K562 (cell line): Measurements from ENCODE around the gene AIM2. TPM values are rescaled to one million over a fixed set of nuclear protein-coding genes. Genes with fewer than 3 reads are reported as not detected.

Experiments used
- ATF2 ChIP-seq: sonication (generic); formaldehyde crosslinking; IDR thresholded peaks from 2 replicates; pipeline ENCODE4 v1.8.1; 2022; ENCODE audit warnings: missing genetic modification reagents
- HMG20A ChIP-seq: fragments of 450-650 bp; formaldehyde crosslinking; conservative IDR thresholded peaks from 2 replicates; pipeline ENCODE4 v1.4.0; 2020; ENCODE audit warnings: mild to moderate bottlenecking, mixed read lengths
- IRF1 ChIP-seq: sonication (generic); formaldehyde crosslinking; IDR thresholded peaks from 2 replicates; pipeline ENCODE4 v1.8.0; 2022; ENCODE audit warnings: missing genetic modification reagents, mild to moderate bottlenecking, borderline replicate concordance
- KDM2B ChIP-seq: fragments of 250-450 bp; sonication (Bioruptor Pico); IDR thresholded peaks from 2 replicates; pipeline ENCODE4 v1.8.0; 2021; ENCODE audit warnings: mild to moderate bottlenecking, moderate library complexity
- KDM4B ChIP-seq, 2 experiments: fragments of 450-650 bp in 1 of 2; sonication (generic) in 1 of 2; IDR thresholded peaks; 2 replicates each; pipeline ENCODE4 v1.6.1; 2016 to 2017; ENCODE audit warnings: borderline replicate concordance in 2 of 2, antibody characterized with exemption in 1 of 2, low read depth in 1 of 2, mild to moderate bottlenecking in 1 of 2
- KDM5B ChIP-seq: fragments of 200-600 bp; sonication (generic); IDR thresholded peaks from 2 replicates; pipeline ENCODE4 v1.6.1; 2012; ENCODE audit warnings: low read depth, mild to moderate bottlenecking, moderate library complexity, low read length, control low read depth, inconsistent platforms; ENCODE audit not compliant: insufficient replicate concordance
- KLF10 ChIP-seq: fragments of 250-450 bp; sonication (Bioruptor Pico); IDR thresholded peaks from 2 replicates; pipeline ENCODE4 v1.6.1; 2021; ENCODE audit warnings: matching md5 sums
- LEF1 ChIP-seq: fragments of 450-650 bp; IDR thresholded peaks from 2 replicates; pipeline ENCODE4 v1.6.1; 2016; ENCODE audit warnings: mild to moderate bottlenecking
- PTRF ChIP-seq: fragments of 450-650 bp; IDR thresholded peaks from 2 replicates; pipeline ENCODE4 v1.6.1; 2016; ENCODE audit warnings: mild to moderate bottlenecking, missing genetic modification characterization, missing compliant biosample characterization
- RNF219 ChIP-seq: fragments of 250-450 bp; sonication (Bioruptor Pico); IDR thresholded peaks from 2 replicates; pipeline ENCODE4 v1.5.0; 2022; ENCODE audit warnings: mild to moderate bottlenecking
- SIRT6 ChIP-seq: IDR thresholded peaks from one replicate; pipeline ENCODE4 v1.6.1; 2012; ENCODE audit warnings: low read depth, mild to moderate bottlenecking, control low read depth, inconsistent platforms, low read length, moderate library complexity
- SP1 ChIP-seq: sonication (generic); formaldehyde crosslinking; IDR thresholded peaks from 2 replicates; pipeline ENCODE4 v1.8.1; 2022; ENCODE audit warnings: mild to moderate bottlenecking, missing genetic modification reagents
- SRSF1 ChIP-seq: fragments of 200-400 bp; formaldehyde crosslinking; IDR thresholded peaks from 2 replicates; pipeline ENCODE4 v1.6.1; 2017; ENCODE audit warnings: mild to moderate bottlenecking, low read depth, low read length, moderate library complexity
- STAT5B ChIP-seq: fragments of 250-450 bp; sonication (Bioruptor Pico); IDR thresholded peaks from 2 replicates; pipeline ENCODE4 v1.8.0; 2021; ENCODE audit warnings: mild to moderate bottlenecking, inconsistent platforms
- TAF1 ChIP-seq: IDR thresholded peaks from 2 replicates; pipeline ENCODE4 v1.6.1; 2011; ENCODE audit warnings: mild to moderate bottlenecking, low read length, moderate library complexity; ENCODE audit not compliant: insufficient read depth, control insufficient read depth, severe bottlenecking; ENCODE audit errors: extremely low read depth
- TAF7 ChIP-seq: fragments of 450-650 bp; IDR thresholded peaks from 2 replicates; pipeline ENCODE4 v1.6.1; 2016; ENCODE audit warnings: missing genetic modification characterization, missing compliant biosample characterization
- U2AF2 ChIP-seq: fragments of 200-400 bp; formaldehyde crosslinking; optimal IDR thresholded peaks from 2 replicates; pipeline ENCODE3; 2017; ENCODE audit warnings: low read depth, mild to moderate bottlenecking, low read length
- XRCC3 ChIP-seq: fragments of 450-650 bp; IDR thresholded peaks from 2 replicates; pipeline ENCODE4 v1.6.1; 2017; ENCODE audit warnings: mild to moderate bottlenecking, moderate library complexity
- ZBTB2 ChIP-seq: fragments of 450-650 bp; IDR thresholded peaks from 2 replicates; pipeline ENCODE4 v1.6.1; 2016; ENCODE audit warnings: antibody characterized with exemption
- ZNF224 ChIP-seq: sonication (generic); formaldehyde crosslinking; IDR thresholded peaks from 2 replicates; pipeline ENCODE4 v1.8.0; 2022; ENCODE audit warnings: mild to moderate bottlenecking, missing genetic modification reagents
- ZNF232 ChIP-seq: sonication (generic); formaldehyde crosslinking; IDR thresholded peaks from 2 replicates; pipeline ENCODE4 v1.8.0; 2022; ENCODE audit warnings: mild to moderate bottlenecking, missing genetic modification reagents
- ZNF384 ChIP-seq: IDR thresholded peaks from 2 replicates; pipeline ENCODE4 v1.6.1; 2012; ENCODE audit warnings: low read depth, low read length, improper control_type of control experiment
- polyA plus RNA-seq, 8 experiments: library from polyadenylated mRNA; depleted of rRNA in 4 of 8; stranded (reverse) in 5 of 8; unstranded in 3 of 8; fragments of >200 nt; fragmentation: Nextera tagmentation in 2 of 8; fragmentation: Illumina TruSeq in 1 of 8; extraction: Ambion mirVana in 2 of 8; extraction: Trizol in 1 of 8; gene quantifications; 2 replicates each; pipeline versions ENCODE4 v1.2.1 to v1.2.3, GENCODE V29; 2011 to 2014; ENCODE audit warnings: inconsistent platforms in 1 of 8, missing spikeins in 1 of 8
- total RNA-seq, 7 experiments: library from RNA; depleted of rRNA in 6 of 7; stranded (reverse); fragments of >200 nt in 6 of 7; fragmentation: Illumina TruSeq in 2 of 7; extraction: Trizol in 2 of 7; gene quantifications; 2 replicates each; pipeline versions ENCODE4 v1.2.1 to v1.2.3, GENCODE V29; 2011 to 2021; ENCODE audit warnings: low replicate concordance in 1 of 7

AIM2 gene
- total and polyA plus RNA-seq, 9 of the 15 experiments (the other 6 are each of a cell fraction or from before 2014, with no cell fraction given): 0.10 to 0.95 (median 0.22) TPM

- TF ChIP-seq KDM2B: no peak
- TF ChIP-seq ATF2: no peak
- peak; percentile 9; the same call in 1 of the 2 replicates for TF ChIP-seq LEF1
- no peak for TF ChIP-seq ZNF232
- TF ChIP-seq U2AF2: no peak
- TF ChIP-seq KDM4B (IDR thresholded peaks at IDR 0.05; ENCODE audit: borderline replicate concordance in 2 of 2, low read depth in 1 of 2): no peak
- no peak for TF ChIP-seq ZNF384
- no peak for TF ChIP-seq XRCC3
- peak; percentile 15 for TF ChIP-seq TAF1
- TF ChIP-seq RNF219: no peak
- TF ChIP-seq KLF10: no peak
- TF ChIP-seq SP1 (CRISPR knock-in tag): peak; percentile 86
- TF ChIP-seq HMG20A: no peak
- no peak for TF ChIP-seq SRSF1
- TF ChIP-seq KDM5B: no peak
- TF ChIP-seq ZNF224 (CRISPR knock-in tag): no peak
- no peak; the same call in 1 of the 2 replicates for TF ChIP-seq PTRF (tag)
- TF ChIP-seq STAT5B (CRISPR knock-in tag): no peak
- TF ChIP-seq TAF7 (tag): peak; percentile 42; the same call in 1 of the 2 replicates
- TF ChIP-seq ZBTB2: no peak
- TF ChIP-seq SIRT6: no peak
- TF ChIP-seq IRF1: no peak
Observed at GRCh38 chr1:159077120-159077961, 775 bp upstream of the AIM2 start (continued).
